ENCODE data around the gene KRTAP10-7. TPM values are rescaled to one million over a fixed set of nuclear protein-coding genes. Genes with fewer than 3 reads are reported as not detected.
"Not testable (repeated sequence)": the region's sequence is repeated elsewhere in the genome, so short reads cannot be mapped to it uniquely, and the experiment has no call there.

The KRTAP10-7 gene
- total RNA-seq, 1 donor from 2014 or later, result not detected

- Mint-ChIP-seq H3K27ac (ENCODE audit: unreplicated experiment) (no peak overlapping the region), H3K4me1 (ENCODE audit: low read depth, unreplicated experiment) (peaks cover 2% of the 10 kb centered on the region), H3K27me3 (ENCODE audit: low read depth, unreplicated experiment) (peaks cover 30% of the 10 kb centered on the region), H3K9me3 (ENCODE audit: unreplicated experiment) (peaks cover 18% of the 10 kb centered on the region), H3K36me3 (ENCODE audit: low read depth, unreplicated experiment) (peaks cover 3% of the 10 kb centered on the region), H3K4me3 (ENCODE audit: unreplicated experiment) (no peak overlapping the region)
- H3K79me2 ChIP-seq (ENCODE audit: insufficient read depth, low read length), result no peaks in the 10 kb centered on the region
- H3K27me3 ChIP-seq (ENCODE audit: insufficient read depth, low read length), result no peaks in the 10 kb centered on the region
- peaks cover 7% of the 10 kb centered on the region for H3K9me3 ChIP-seq (ENCODE audit: insufficient read depth, low read depth, low read length)
- FAIRE-seq (no peak), DNase-seq (ENCODE audit: low read depth) (no peak)
- no peak overlapping the region for H3K4me2 ChIP-seq (ENCODE audit: low read length)
- no peak overlapping the region for H3K4me3 ChIP-seq (ENCODE audit: insufficient read depth, low read depth, low read length)
- H4K20me1 ChIP-seq (ENCODE audit: insufficient read depth, low read length), result no peaks in the 10 kb centered on the region
- H2AFZ ChIP-seq (ENCODE audit: low read depth, low read length), result no peak overlapping the region
- no peak overlapping the region for H3K9ac ChIP-seq (ENCODE audit: low read length)
- TF ChIP-seq CTCF (IDR thresholded peaks at IDR 0.05; ENCODE audit: insufficient read depth, low read depth, low read length) (no peak), EZH2 (IDR thresholded peaks at IDR 0.05; ENCODE audit: insufficient read depth, low read length) (no peak)
- H3K27ac ChIP-seq (ENCODE audit: low read depth, low read length), result no peak overlapping the region
- H3K4me1 ChIP-seq (ENCODE audit: insufficient read depth, low read length), result no peaks in the 10 kb centered on the region
- H3K36me3 ChIP-seq (ENCODE audit: insufficient read depth, low read length), result no peaks in the 10 kb centered on the region
Observed at GRCh38 chr21:44598061-44598460, 2.3 kb upstream of the KRTAP10-7 start.

- H3K4me3 Mint-ChIP-seq (ENCODE audit: unreplicated experiment), result no peak overlapping the region
- H3K27ac ChIP-seq (ENCODE audit: low read depth, low read length), result no peak overlapping the region
- no peak overlapping the region for H3K27ac Mint-ChIP-seq (ENCODE audit: unreplicated experiment)
- peaks cover 16% of the 10 kb centered on the region for H3K9me3 Mint-ChIP-seq (ENCODE audit: unreplicated experiment)
- no peaks in the 10 kb centered on the region for H4K20me1 ChIP-seq (ENCODE audit: insufficient read depth, low read length)
- peaks cover 9% of the 10 kb centered on the region for H3K9me3 ChIP-seq (ENCODE audit: insufficient read depth, low read depth, low read length)
- TF ChIP-seq EZH2 (IDR thresholded peaks at IDR 0.05; ENCODE audit: insufficient read depth, low read length), result no peak
- TF ChIP-seq CTCF (IDR thresholded peaks at IDR 0.05; ENCODE audit: insufficient read depth, low read depth, low read length), result no peak
- no peak for DNase-seq (ENCODE audit: low read depth)
- H3K27me3 ChIP-seq (ENCODE audit: insufficient read depth, low read length), result no peaks in the 10 kb centered on the region
- no peaks in the 10 kb centered on the region for H3K36me3 ChIP-seq (ENCODE audit: insufficient read depth, low read length)
- H3K4me2 ChIP-seq (ENCODE audit: low read length), result no peak overlapping the region
- H3K79me2 ChIP-seq (ENCODE audit: insufficient read depth, low read length), result no peaks in the 10 kb centered on the region
- H3K27me3 Mint-ChIP-seq (ENCODE audit: low read depth, unreplicated experiment), result peaks cover 31% of the 10 kb centered on the region
- no peak overlapping the region for H3K4me3 ChIP-seq (ENCODE audit: insufficient read depth, low read depth, low read length)
- no peaks in the 10 kb centered on the region for H3K4me1 Mint-ChIP-seq (ENCODE audit: low read depth, unreplicated experiment)
- H3K36me3 Mint-ChIP-seq (ENCODE audit: low read depth, unreplicated experiment), result peaks cover 3% of the 10 kb centered on the region
- H3K4me1 ChIP-seq (ENCODE audit: insufficient read depth, low read length), result no peaks in the 10 kb centered on the region
- no peak overlapping the region for H3K9ac ChIP-seq (ENCODE audit: low read length)
- H2AFZ ChIP-seq (ENCODE audit: low read depth, low read length), result no peak overlapping the region
- FAIRE-seq, result no peak
Observed at GRCh38 chr21:44599264-44600029, 950 bp upstream of the KRTAP10-7 start.

GRCh38 chr21:44601091-44601490, 694 bp downstream of the KRTAP10-7 start:
- not testable (repeated sequence) for H3K4me1 ChIP-seq (ENCODE audit: insufficient read depth, low read length); H3K4me3 ChIP-seq (ENCODE audit: insufficient read depth, low read depth, low read length); H2AFZ ChIP-seq (ENCODE audit: low read depth, low read length); H3K27ac ChIP-seq (ENCODE audit: low read depth, low read length); H3K36me3 ChIP-seq (ENCODE audit: insufficient read depth, low read length); H3K9me3 ChIP-seq (ENCODE audit: insufficient read depth, low read depth, low read length); H3K79me2 ChIP-seq (ENCODE audit: insufficient read depth, low read length); H3K36me3 Mint-ChIP-seq (ENCODE audit: low read depth, unreplicated experiment); H4K20me1 ChIP-seq (ENCODE audit: insufficient read depth, low read length); H3K27ac Mint-ChIP-seq (ENCODE audit: unreplicated experiment); FAIRE-seq; H3K4me3 Mint-ChIP-seq (ENCODE audit: unreplicated experiment); DNase-seq (ENCODE audit: low read depth); H3K9ac ChIP-seq (ENCODE audit: low read length); H3K4me2 ChIP-seq (ENCODE audit: low read length); H3K4me1 Mint-ChIP-seq (ENCODE audit: low read depth, unreplicated experiment); H3K27me3 ChIP-seq (ENCODE audit: insufficient read depth, low read length)
- Mint-ChIP-seq H3K9me3 (ENCODE audit: unreplicated experiment) (peaks cover 20% of the 10 kb centered on the region), H3K27me3 (ENCODE audit: low read depth, unreplicated experiment) (peaks cover 33% of the 10 kb centered on the region)

Measured in astrocyte (in vitro differentiated cells and primary cell).